Stimulated activated CD8-positive, alpha-beta memory T cell treated with anti-CD3 and anti-CD28 coated beads, Interleukin-4, amount 100 ng/mL, for 24 hours (primary cell): ENCODE results near the gene OR10A2.
"Not testable (repeated sequence)": the region's sequence is repeated elsewhere in the genome, so short reads cannot be mapped to it uniquely, and the experiment has no call there.

Experiments
- DNase-seq: peaks from one replicate; pipeline ENCODE4 v3.0.0-alpha.2; 2020; ENCODE audit warnings: low read depth

OR10A2 gene, protein sequence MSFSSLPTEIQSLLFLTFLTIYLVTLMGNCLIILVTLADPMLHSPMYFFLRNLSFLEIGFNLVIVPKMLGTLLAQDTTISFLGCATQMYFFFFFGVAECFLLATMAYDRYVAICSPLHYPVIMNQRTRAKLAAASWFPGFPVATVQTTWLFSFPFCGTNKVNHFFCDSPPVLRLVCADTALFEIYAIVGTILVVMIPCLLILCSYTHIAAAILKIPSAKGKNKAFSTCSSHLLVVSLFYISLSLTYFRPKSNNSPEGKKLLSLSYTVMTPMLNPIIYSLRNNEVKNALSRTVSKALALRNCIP

DNA sequence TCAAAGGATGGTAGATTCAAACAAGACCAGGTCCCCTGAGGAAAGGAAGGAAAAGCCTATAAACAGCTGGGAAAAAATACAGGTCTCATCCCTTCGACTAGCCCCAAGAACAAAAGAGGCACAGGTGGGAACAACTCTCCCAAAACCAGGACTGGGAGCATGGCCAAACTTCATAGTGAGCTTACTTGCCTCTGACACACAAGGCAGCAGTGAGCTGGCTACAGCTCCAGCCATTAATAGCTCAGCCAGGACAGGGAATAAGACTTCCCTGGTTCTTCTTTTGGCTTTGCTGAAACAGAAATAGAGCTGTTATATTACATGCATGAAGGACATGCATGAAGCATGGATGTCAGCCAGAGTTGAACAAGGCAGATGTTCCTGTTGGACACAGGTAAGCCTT, at the start of gene OR10A2:
Gene OR10A2, plus strand, starts transcription at position 97 of the 400 bp plus-strand sequence. CDS start 6,698 bp downstream, outside the sequence.
- no peak for DNase-seq

DNA sequence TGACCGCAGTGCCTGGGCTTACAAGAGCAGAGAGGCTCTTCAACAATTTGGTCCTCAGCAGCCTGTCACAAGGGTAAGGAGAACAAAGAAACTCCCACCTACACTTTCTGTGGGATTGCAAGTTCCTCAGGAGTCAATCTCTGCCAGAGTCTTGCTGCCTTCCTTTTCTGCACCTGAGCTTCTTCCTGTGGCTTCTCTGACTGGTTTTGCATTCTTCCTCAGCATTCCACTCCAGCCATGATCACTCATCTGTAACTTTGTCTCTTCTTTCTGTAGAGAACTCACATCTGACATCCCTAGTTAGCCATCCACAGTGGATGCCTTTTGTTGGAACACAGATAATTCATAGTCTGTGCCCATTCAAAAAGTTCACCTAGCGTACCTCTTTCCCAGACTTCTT, 49.2 kb upstream of the OR10A2 start:
- DNase-seq: no peak

DNA sequence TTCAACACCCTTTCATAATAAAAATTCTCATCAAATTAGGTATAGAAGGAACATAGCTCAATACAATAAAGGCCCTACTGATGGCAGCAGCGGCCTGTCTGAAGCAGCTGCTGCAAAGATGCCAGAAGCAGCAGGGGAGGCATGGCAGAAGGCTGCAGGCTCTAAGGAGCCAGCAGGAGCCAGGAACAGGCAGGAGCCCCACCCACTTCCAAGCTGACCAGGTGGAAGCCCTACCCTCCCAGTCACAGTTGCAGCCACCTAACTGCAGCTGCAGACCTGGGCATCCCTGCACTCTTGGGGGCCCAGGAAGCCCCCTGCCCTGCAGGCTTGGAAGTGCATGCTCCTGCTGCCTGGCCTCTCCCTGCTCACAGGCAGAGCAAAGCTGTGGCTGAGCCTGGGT, 45.2 kb upstream of the OR10A2 start:
- no peak for DNase-seq

DNA sequence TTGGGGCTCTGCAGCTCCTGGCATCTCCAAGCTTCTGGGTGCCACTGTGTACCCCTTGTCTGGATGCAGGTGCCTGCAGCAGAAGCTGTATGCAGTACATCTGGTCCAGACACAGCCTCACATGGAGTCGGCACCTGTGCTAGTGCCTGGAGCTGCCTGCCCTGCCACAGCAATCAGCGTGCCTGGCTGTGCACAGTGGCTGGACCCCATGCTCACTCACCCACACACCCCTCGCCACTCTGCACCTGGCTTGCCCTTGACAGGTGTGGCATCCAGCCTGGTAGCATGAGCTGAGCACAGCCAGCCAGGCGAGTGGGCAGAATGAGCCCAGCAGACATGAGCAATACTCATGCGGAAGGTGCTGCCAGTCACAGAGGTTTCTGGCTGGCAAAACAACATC, 43.9 kb upstream of the OR10A2 start:
- no peak for DNase-seq

DNA sequence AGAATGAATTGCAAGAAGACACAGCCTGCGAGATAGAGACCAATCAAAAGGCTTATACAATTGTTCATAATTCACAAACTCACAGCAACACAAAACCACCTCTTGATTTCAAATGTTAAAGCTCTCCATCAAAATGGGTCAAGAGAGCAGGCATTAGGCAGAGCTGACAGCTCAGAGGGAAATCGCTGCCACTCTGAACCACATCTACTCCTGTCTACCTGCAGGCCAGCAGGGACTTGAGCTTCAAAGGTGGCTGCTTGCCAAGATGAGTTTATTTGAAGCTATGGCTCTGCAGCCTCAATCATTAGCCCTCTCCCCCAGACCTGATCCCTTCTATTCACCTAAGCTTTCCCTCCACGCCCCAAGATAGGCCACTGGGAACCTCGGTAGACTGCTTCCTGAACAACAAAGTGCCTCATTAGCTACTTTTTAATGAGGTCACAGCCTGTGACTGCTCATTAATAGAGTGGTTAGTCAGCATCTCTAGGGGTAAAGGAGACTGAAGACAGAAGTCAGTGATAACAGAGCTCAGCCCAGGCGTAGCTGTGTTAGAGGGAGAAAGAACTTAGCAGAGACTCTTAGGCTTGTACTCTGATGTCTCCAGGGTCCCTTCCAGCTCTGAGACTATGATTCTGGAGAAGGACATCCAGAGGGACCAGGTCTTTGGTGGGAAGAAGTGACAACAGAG, 38.6 kb upstream of the OR10A2 start:
- no peak for DNase-seq

DNA sequence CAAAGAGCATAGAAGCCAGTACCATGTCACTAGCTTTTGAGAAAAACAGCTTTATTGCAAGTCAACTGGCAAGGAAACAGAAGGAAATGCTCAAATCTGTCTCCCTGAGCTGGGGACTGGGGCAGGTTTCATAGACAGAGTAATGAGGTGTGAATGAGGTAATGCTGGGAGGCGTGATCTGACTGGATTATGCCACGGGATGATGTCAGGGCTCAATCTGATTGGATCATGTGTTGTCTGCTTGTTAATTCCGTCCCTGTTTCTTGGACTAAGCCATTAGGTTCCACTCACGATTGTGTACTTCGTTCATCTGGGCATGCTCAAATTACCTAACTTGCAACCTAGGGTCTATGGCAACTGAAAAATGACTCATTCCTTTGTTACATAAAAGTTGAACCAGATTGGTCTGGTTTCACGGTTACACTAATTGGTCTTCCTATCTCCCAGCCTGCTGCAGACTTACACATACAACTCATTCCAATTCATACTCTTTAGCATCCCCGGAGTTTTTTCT, 37.6 kb upstream of the OR10A2 start:
- no peak for DNase-seq

DNA sequence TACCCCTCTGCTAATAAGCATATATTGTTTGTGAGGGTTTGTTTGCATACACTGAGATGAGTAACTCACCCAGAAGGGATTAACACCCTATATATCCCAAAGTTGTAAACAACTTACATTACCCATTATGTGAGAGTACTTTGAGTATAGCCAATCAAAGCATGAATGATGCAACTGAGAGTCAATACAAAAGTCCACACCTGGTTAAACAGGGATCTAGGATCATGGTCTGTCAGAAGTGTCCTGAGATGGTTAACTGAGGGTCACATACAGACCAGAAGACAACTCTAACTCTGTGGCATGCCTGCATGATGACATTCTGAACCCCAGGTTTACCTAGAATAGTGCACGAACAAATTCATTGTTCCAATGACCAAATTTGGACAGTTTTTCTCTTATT, 34.8 kb upstream of the OR10A2 start:
- DNase-seq: no peak

DNA sequence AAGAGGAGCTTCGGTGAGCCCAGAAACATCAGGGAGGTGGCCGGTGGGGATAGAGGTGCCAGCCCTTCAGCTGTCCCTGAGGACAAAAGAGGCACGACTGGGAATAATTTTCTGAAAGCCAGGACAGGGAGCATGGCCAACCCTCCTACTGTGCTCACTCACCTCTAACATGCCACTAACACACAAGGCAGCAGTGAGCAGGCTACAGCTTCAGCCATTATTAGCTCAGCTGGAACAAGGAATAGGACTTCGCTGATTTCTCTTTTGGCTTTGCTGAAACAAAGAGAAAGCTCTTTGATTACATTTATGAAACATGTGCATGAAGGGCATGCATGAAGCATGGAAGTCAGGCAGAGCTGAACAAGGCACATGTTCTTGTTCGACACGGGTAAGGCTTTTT, 29.5 kb upstream of the OR10A2 start:
- no peak for DNase-seq

DNA sequence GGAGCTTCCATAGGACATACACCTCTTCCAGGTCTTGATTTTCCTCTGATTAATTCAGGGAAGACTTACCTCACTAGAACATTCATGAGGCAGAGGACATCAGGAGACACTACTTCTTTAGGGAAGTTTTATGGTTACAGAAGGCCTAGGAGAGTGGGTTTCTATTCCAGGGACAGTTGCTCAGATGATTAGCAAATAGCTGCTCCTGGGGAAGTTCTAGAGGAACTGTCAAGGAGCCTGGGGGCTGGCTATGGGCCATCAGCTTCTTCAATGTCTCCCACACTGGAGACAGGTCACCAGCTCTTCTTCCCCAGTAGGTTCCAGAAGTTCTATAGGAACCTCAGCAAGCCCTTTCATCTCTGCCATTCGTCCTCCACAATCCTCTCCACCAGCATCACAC, 28.8 kb upstream of the OR10A2 start:
- DNase-seq: no peak

DNA sequence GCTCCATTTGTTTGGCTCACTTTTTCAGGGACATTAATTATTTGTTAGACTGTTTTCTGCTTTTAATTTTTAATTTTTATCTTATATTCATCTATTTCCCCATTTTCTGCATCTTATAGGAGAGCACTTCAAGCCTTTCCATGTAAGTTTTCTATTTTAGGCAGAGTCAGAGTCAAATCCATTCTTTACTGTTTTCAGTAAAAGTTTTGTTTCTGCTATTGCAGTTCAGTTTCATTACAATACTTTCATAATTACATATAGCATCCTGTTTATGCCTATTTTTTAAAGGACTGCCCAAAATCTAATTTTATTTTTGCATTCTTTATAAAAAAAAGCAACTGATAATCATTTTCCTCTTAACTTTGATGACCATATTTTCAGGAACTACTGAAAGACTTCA, 21.2 kb upstream of the OR10A2 start:
- DNase-seq: no peak

DNA sequence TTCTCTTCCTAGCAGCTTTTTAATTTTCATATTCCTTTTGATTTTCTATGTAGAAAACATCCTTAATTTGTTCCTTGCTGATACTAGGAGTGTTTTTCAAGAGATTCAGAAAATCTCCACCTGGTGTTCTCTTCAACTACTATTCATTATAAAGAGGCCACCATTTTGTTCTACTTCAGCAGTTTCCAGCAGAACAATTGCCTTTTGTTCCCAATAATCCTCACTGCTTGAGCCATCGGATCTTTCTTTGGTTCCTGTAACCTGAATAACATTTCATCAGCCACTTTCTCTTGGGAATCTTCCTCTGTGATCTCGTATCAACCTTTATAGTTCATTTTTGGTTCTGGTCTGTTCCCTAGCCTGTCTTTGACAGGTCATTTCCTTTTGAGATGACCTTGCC, 19.2 kb upstream of the OR10A2 start:
- no peak for DNase-seq

DNA sequence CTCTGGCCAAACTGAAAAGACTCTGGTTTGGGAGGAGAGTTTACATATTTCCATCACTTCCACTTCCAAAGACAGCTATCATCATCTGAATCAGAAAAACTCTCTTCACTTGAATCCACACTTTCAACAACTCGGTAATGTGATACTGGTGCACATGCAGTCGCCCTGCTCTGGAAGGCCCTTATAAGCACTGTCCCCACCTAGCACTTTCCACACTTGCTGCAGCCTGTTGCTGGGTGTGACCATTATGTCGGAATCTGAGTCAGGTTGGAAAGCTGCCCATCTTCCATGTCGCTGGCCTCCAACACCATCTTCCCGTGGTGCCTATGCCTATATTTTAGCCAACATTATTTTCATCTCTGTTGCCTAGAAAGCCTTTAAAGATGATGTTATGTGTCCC, 18.5 kb upstream of the OR10A2 start:
- no peak for DNase-seq

DNA sequence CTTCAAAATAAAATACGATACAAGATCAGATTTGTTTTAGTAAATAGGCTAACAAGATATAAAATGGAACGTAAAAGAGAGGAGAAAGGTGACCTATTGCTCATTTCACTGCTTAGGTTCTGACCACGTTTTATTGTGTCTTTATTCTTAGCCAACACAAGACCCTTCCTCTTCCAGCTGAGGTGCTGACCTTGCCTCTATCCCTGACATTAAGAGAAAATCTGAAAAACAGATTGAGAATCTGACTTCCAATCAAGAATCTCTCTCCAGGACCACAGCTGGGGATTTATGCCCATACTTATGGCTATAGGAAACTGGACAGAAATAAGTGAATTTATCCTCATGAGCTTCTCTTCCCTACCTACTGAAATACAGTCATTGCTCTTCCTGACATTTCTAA, 17.5 kb upstream of the OR10A2 start, which contains the start of gene OR10A5:
Gene OR10A5, plus strand, starts transcription at position 301 of the 400 bp plus-strand sequence. Its CDS starts 0 bp downstream, at position 301.
- no peak for DNase-seq

DNA sequence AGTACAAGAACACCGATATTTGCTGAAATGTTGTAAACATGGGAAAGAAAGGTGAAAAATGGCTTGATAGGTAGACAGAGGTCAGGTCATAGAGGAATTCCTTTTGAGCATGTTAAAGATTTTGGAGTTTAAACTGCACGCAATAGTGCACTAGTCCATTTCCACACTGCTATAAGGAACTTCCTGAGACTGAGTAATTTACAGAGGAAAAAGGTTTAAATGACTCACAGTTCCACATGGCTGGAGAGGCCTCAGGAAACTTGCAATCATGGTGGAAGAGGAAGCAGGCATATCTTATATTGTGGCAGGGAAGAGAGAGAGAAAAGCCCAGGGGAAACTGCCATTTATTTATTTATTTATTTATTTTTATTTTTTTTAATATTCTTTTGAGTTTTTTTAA, 12.3 kb upstream of the OR10A2 start:
- DNase-seq: no peak

DNA sequence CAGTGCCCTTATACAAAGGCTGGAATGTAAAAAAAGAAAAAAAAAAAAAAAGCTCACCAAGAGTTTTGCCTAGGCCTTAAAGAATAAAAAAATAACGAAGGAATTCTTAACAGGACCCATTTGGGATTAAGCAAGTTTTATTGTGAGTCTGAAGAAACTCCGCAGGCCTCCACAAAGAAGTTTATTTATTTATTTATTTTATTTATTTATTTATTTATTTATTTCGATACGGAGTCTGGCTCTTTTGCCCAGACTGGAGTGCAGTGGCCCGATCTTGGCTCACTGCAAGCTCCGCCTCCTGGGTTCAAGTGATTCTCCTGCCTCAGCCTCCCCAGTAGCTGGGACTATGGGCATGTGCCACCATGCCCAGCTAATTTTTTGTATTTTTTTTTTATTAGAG, 8.1 kb upstream of the OR10A2 start:
- DNase-seq: not testable (repeated sequence)

DNA sequence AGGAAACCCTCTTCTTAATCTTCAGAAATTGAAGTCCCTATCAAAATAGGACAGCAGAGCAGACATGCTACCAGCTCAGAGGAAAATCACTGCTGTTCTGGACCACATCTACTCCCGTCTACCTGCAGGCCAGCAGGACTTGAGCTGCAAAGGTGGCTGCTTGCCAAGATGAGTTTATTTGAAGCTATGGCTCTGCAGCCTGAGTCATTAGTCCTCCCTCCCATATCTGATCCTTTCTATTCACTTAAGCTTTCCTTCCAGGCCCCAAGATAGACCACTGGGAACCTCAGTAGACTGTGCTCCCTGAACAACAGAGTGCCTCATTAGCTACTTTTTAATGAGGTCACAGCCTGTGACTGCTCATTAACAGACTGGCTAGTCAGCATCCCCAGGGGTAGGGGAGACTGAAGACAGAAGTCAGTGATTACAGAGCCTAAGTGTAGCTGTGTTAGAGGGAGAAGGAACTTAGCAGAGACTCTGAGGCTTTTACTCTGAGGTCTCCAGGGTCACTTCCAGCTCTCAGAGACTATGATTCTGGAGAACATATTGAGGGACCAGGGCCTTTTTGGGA, 6.8 kb upstream of the OR10A2 start:
- DNase-seq: no peak

DNA sequence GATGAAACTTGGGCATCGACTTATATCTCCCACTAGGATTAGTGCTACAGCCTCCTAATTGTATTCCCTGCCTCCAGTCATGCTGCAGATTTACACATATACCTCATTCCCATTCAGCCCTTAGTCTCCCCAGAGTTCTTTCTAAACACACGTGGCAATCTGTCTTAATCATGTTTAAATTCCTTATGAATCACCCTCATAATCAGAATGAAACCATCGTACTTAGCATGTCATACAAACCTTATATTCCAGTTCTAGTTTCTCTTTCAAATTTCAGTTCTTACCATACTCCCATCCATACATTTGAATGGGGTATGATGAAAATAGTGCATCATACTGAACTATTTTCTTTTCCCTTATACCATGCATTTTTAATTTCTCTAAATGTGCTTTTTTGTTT, 6.0 kb upstream of the OR10A2 start:
- DNase-seq: no peak

DNA sequence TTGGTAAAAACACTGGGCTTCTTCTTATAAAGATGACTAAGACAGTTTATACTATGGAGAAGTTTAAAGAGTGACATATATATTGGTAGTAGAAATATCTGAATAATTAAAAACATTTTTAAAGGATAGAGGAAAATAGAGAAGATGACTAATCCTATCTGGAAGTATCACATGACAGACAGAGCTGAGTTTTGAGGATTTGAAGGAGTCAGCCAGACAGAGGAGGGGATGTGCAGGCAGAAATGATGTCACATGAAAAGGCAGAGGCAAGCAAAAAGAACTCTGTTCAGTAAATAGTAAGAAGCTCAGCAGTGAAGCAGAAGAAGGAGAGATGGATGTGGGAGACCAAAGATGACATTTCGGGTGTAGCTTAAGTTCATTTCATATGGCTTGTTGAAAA, 1.6 kb downstream of the OR10A2 start:
- no peak for DNase-seq

DNA sequence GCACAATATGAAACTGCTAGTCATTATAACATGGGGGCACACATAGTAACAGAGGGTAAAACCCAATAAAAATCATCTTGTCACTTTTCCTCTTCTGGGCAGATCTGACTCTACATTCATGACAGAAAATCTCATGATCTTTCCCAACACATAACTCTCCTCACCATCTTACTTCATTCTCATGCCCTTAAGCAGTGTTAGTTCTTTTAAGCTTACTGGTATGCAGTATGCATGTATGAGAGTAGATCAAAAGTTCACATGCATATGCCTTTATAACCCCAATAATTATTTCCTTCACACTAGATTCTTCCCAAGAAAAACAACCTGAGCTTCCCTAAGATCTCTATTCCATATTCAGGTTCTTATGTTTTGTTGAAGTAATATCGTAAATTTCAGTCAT, 8.4 kb downstream of the OR10A2 start:
- DNase-seq: no peak

DNA sequence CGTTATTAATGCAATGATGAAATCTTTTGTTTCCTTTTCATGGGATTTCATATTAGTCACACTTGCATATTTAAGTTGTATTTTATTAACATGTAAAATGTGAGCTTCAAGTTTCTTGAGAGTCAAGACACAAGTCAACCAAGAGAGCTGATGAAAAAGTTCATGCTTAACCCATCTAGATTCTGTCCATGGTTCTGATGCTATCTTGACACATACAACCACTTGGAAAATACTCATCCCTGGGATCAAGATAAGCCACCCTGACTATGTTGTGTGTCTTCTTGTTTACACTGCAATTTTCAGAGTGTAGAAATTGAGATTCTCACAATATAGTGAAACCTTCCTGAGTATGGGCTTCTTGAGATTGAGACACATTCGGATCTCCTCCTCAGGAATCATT, 12.9 kb downstream of the OR10A2 start:
- no peak for DNase-seq

DNA sequence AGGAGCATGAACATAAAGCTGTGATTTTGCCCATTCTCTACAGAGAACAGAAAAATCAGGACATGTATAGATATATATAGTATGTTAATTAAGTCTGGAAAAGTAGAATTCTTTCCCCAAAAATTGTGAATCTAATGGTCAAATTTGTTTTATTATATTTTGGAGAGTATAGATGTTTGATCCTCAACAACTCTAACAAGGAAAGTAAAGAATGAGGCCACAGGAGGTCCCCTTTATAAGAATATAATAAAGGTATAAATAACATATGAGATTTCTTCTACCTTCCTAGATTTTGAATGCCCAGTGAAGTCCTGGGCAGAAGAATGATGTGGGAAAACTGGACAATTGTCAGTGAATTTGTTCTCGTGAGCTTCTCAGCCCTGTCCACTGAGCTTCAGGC, 13.5 kb downstream of the OR10A2 start, which contains the start of gene OR10A4:
Gene OR10A4, plus strand, starts transcription at position 301 of the 400 bp plus-strand sequence. Its CDS starts 23 bp downstream, at position 324.
- no peak for DNase-seq

DNA sequence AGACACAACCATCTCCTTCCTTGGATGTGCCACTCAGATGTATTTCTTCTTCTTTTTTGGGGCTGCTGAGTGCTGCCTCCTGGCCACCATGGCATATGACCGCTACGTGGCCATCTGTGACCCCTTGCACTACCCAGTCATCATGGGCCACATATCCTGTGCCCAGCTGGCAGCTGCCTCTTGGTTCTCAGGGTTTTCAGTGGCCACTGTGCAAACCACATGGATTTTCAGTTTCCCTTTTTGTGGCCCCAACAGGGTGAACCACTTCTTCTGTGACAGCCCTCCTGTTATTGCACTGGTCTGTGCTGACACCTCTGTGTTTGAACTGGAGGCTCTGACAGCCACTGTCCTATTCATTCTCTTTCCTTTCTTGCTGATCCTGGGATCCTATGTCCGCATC, 14.1 kb downstream of the OR10A2 start:
- no peak for DNase-seq

DNA sequence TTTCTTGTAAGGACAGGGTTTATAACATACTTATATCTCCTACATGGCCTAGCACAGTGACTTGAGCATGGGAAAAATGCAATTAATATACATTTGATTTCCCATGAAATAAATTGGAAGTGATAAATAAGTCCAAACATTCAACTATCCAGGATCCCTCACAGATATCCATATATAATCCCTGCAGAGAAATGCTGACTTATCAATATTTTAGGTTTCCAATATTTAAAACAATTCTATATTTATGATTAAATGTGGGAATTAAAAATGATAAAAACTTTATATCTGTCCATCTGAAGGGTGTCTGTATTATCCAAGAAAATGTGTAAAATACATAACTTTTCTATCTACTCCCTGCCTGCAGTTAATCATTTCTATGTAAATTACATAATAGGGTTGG, 19.9 kb downstream of the OR10A2 start:
- no peak for DNase-seq
